Keratinocyte (primary cell): ENCODE results near the gene ZNF100. TPM values are rescaled to one million over a fixed set of nuclear protein-coding genes. Genes with fewer than 3 reads are reported as not detected.
"Not testable (repeated sequence)": the region's sequence is repeated elsewhere in the genome, so short reads cannot be mapped to it uniquely, and the experiment has no call there.

ENCODE experiments used
- DNase-seq: peaks from one replicate; pipeline ENCODE4 v3.0.0-alpha.2; 2011; ENCODE audit warnings: low read depth, missing footprints, low spot score
- FAIRE-seq: peaks from 2 replicates; lab custom pipeline; 2011; peaks lifted over from hg19 to GRCh38; lab: Jason Lieb, UNC
- H2AFZ ChIP-seq: 2 replicates; pipeline ENCODE4 v1.6.0; 2012; ENCODE audit warnings: low read length, control low read depth, inconsistent platforms; ENCODE audit not compliant: control insufficient read depth
- H3K27ac ChIP-seq: 2 replicates; pipeline ENCODE4 v1.5.1; 2011; ENCODE audit warnings: low read length; ENCODE audit not compliant: control insufficient read depth, insufficient read depth
- H3K27me3 ChIP-seq: 3 replicates; pipeline ENCODE4 v1.6.0; 2011; ENCODE audit warnings: low read length; ENCODE audit not compliant: control insufficient read depth, insufficient read depth; ENCODE audit errors: extremely low read depth
- H3K36me3 ChIP-seq, 2 experiments: 2 replicates in 1 of 2; 3 replicates in 1 of 2; pipeline ENCODE4 v1.5.1; 2011; ENCODE audit warnings: low read length in 2 of 2, mild to moderate bottlenecking in 1 of 2; ENCODE audit not compliant: control insufficient read depth in 2 of 2, insufficient read depth in 2 of 2; ENCODE audit errors: extremely low read depth in 1 of 2
- H3K4me1 ChIP-seq: 3 replicates; pipeline ENCODE4 v1.5.1; 2011; ENCODE audit warnings: low read length; ENCODE audit not compliant: control insufficient read depth, insufficient read depth; ENCODE audit errors: extremely low read depth
- H3K4me2 ChIP-seq: 3 replicates; pipeline ENCODE4 v1.6.0; 2011; ENCODE audit warnings: low read depth, low read length; ENCODE audit not compliant: control insufficient read depth, insufficient read depth; ENCODE audit errors: extremely low read depth
- H3K4me3 ChIP-seq, 3 experiments: fragments of 200-600 bp in 1 of 3; sonication (generic) in 1 of 3; 2 replicates in 2 of 3; 3 replicates in 1 of 3; pipeline ENCODE4 v1.5.1; 2011 to 2016; ENCODE audit warnings: low read length in 3 of 3, mild to moderate bottlenecking in 3 of 3, control low read depth in 2 of 3, inconsistent platforms in 1 of 3, low read depth in 1 of 3, mixed read lengths in 1 of 3, mixed run types in 1 of 3, moderate library complexity in 1 of 3; ENCODE audit not compliant: control insufficient read depth in 2 of 3, insufficient read depth in 2 of 3; ENCODE audit errors: extremely low read depth in 1 of 3
- H3K79me2 ChIP-seq: 2 replicates; pipeline ENCODE4 v1.6.0; 2012; ENCODE audit warnings: low read length; ENCODE audit not compliant: control insufficient read depth, insufficient read depth
- H3K9ac ChIP-seq: 3 replicates; pipeline ENCODE4 v1.6.0; 2011; ENCODE audit warnings: low read length; ENCODE audit not compliant: control insufficient read depth, insufficient read depth; ENCODE audit errors: extremely low read depth
- H3K9me1 ChIP-seq: 3 replicates; pipeline ENCODE4 v1.6.0; 2011; ENCODE audit warnings: low read length; ENCODE audit not compliant: control insufficient read depth, insufficient read depth; ENCODE audit errors: extremely low read depth
- H3K9me3 ChIP-seq: 2 replicates; pipeline ENCODE4 v1.5.1; 2012; ENCODE audit warnings: low read depth, low read length; ENCODE audit not compliant: control insufficient read depth
- H4K20me1 ChIP-seq: 3 replicates; pipeline ENCODE4 v1.6.0; 2011; ENCODE audit warnings: low read length; ENCODE audit not compliant: control insufficient read depth, insufficient read depth; ENCODE audit errors: extremely low read depth
- EZH2 ChIP-seq: IDR thresholded peaks from one replicate; pipeline ENCODE4 v1.6.1; 2012; ENCODE audit warnings: inconsistent platforms, mild to moderate bottlenecking, low read length, moderate library complexity
- dilution Hi-C: fragments of 300-500 bp; cut with MboI; formaldehyde crosslinking; loops from one replicate; pipeline ENCODE4 v1.7.0; 2020; ENCODE audit warnings: low sequenced_read_pairs; ENCODE audit not compliant: extremely low pct_ligation_motif_present
- polyA plus RNA-seq, 5 experiments: library from polyadenylated mRNA; depleted of rRNA in 3 of 5; stranded (reverse) in 3 of 5; stranded (forward) in 1 of 5; unstranded in 1 of 5; fragments of >200 nt; gene quantifications; 1 replicate in 1 of 5; 2 replicates in 3 of 5; 3 replicates in 1 of 5; pipeline versions ENCODE4 v1.2.1 to v1.2.3, GENCODE V29; 2011 to 2012; ENCODE audit warnings: missing spikeins in 2 of 5, low read depth in 1 of 5, low replicate concordance in 1 of 5
- TF ChIP-seq, protein P1 (sequence below), 3 experiments: IDR thresholded peaks in 1 of 3; conservative IDR thresholded peaks in 1 of 3; optimal IDR thresholded peaks in 1 of 3; 2 replicates in 2 of 3; 3 replicates in 1 of 3; pipeline versions ENCODE3 to v1.5.1; 2011; ENCODE audit warnings: low read length in 3 of 3, mild to moderate bottlenecking in 3 of 3, moderate library complexity in 2 of 3, control low read depth in 1 of 3, inconsistent platforms in 1 of 3; ENCODE audit not compliant: insufficient read depth in 2 of 3; ENCODE audit errors: extremely low read depth in 1 of 3

The ZNF100 gene
- polyA plus RNA-seq, 1 donor (not counting 4 experiments of a cell fraction or from before 2014, with no cell fraction given) = 4.7 TPM

DNA sequence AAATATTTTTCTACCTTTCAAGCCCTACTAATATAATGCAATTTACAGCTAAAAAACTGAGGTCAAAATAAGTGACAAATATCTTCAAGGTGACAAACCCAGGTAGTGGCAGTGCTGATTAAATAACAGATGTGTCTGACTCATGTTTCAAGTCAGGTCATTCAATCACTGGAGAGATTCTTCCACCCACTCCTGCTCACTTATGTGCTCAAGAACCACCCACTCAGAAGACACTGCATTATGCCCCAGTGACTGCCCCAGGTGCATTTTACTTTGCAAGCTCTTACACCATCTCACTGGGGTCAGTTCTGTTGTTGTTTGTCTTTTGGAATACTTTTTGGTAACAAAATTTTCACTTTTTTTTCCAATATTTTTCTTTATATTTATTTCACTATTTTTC lies 2.2 kb downstream of the ZNF100 start:
- H4K20me1 ChIP-seq = no peaks in the 10 kb centered on the region

GRCh38 chr19:21761547-21761946 lies 5.8 kb downstream of the ZNF100 start:
- H3K36me3 ChIP-seq, H3K9me3 ChIP-seq, H4K20me1 ChIP-seq, H3K27me3 ChIP-seq, FAIRE-seq, H3K4me2 ChIP-seq, H3K4me1 ChIP-seq, DNase-seq, H3K27ac ChIP-seq, H3K9ac ChIP-seq, H3K9me1 ChIP-seq, H3K4me3 ChIP-seq, H2AFZ ChIP-seq, dilution Hi-C loops: not testable (repeated sequence)
- H3K79me2 ChIP-seq = peaks cover 11% of the 10 kb centered on the region

More for the DNA sequence above, 2.2 kb downstream of the ZNF100 start:
- Histone ChIP-seq H3K27ac (no peak overlapping the region), H3K79me2 (peaks cover 16% of the 10 kb centered on the region), H3K9me3 (no peaks in the 10 kb centered on the region), H3K27me3 (no peaks in the 10 kb centered on the region), H3K4me1 (no peaks in the 10 kb centered on the region), H3K9me1 (no peaks in the 10 kb centered on the region), H3K4me3 (no peak overlapping the region), H3K4me2 (no peak overlapping the region), H2AFZ (no peak overlapping the region), H3K36me3 (no peaks in the 10 kb centered on the region), H3K9ac (no peak overlapping the region)
- FAIRE-seq (no peak), DNase-seq (no peak)
- dilution Hi-C loops = no loop called here
- TF ChIP-seq, protein P1, sequence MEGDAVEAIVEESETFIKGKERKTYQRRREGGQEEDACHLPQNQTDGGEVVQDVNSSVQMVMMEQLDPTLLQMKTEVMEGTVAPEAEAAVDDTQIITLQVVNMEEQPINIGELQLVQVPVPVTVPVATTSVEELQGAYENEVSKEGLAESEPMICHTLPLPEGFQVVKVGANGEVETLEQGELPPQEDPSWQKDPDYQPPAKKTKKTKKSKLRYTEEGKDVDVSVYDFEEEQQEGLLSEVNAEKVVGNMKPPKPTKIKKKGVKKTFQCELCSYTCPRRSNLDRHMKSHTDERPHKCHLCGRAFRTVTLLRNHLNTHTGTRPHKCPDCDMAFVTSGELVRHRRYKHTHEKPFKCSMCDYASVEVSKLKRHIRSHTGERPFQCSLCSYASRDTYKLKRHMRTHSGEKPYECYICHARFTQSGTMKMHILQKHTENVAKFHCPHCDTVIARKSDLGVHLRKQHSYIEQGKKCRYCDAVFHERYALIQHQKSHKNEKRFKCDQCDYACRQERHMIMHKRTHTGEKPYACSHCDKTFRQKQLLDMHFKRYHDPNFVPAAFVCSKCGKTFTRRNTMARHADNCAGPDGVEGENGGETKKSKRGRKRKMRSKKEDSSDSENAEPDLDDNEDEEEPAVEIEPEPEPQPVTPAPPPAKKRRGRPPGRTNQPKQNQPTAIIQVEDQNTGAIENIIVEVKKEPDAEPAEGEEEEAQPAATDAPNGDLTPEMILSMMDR (optimal IDR thresholded peaks at IDR 0.05 in 1 of 3, IDR thresholded peaks at IDR 0.05 in 1 of 3, conservative IDR thresholded peaks at IDR 0.05 in 1 of 3; ENCODE audit: extremely low read depth in 1 of 3, insufficient read depth in 2 of 3, low read length in 3 of 3) = no peak

GRCh38 chr19:21758296-21758695 lies 9.1 kb downstream of the ZNF100 start:
- no peak overlapping the region for H2AFZ ChIP-seq
- no peak for TF ChIP-seq EZH2
- TF ChIP-seq, protein P1 (optimal IDR thresholded peaks at IDR 0.05 in 1 of 3, IDR thresholded peaks at IDR 0.05 in 1 of 3, conservative IDR thresholded peaks at IDR 0.05 in 1 of 3; ENCODE audit: extremely low read depth in 1 of 3, insufficient read depth in 2 of 3, low read length in 3 of 3) = no peak
- peaks cover 0 to 2% of the 10 kb centered on the region in 2 experiments for H3K36me3 ChIP-seq
- no peak overlapping the region for H3K9ac ChIP-seq
- H3K4me2 ChIP-seq = no peak overlapping the region
- no peak overlapping the region for H3K27ac ChIP-seq
- H3K9me3 ChIP-seq = peaks cover 1% of the 10 kb centered on the region
- no peaks in the 10 kb centered on the region for H3K4me1 ChIP-seq
- H4K20me1 ChIP-seq = no peaks in the 10 kb centered on the region
- no peaks in the 10 kb centered on the region for H3K27me3 ChIP-seq
- FAIRE-seq (no peak), DNase-seq (no peak)
- no peak overlapping the region for H3K4me3 ChIP-seq
- dilution Hi-C loops = no loop called here
- H3K79me2 ChIP-seq = peaks cover 15% of the 10 kb centered on the region
- no peaks in the 10 kb centered on the region for H3K9me1 ChIP-seq

DNA sequence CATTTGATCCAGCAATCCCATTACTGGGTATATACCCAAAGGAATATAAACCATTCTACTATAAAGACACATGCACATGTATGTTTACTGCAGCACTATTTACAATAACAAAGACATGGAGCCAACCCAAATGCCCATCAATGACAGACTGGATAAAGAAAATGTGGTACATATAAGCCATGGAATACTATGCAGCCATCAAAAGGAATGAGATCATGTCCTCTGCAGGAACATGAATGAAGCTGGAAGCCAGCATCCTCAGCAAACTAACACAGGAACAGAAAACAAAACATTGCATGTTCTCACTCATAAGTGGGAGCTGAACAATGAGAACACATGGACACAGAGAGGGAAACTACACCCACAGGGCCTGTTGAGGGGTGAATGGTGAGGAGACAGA lies 11.8 kb downstream of the ZNF100 start:
- H4K20me1 ChIP-seq, FAIRE-seq, H3K9me3 ChIP-seq, H3K4me2 ChIP-seq, H2AFZ ChIP-seq, H3K36me3 ChIP-seq, H3K4me3 ChIP-seq, H3K4me1 ChIP-seq, H3K27me3 ChIP-seq, H3K9me1 ChIP-seq, dilution Hi-C loops, H3K27ac ChIP-seq, H3K9ac ChIP-seq, DNase-seq: not testable (repeated sequence)
- peaks cover 19% of the 10 kb centered on the region for H3K79me2 ChIP-seq
